ENCODE results near the gene CCL3. TPM values are rescaled to one million over a fixed set of nuclear protein-coding genes. Genes with fewer than 3 reads are reported as not detected.

Gene CCL3
- total and polyA plus RNA-seq, 2 experiments from 2014 or later = not detected

GRCh38 chr17:36106493-36106835, 16.5 kb upstream of the CCL3 start:
- TF ChIP-seq ZNF462 (CRISPR knock-in tag; IDR thresholded peaks at IDR 0.05) (no peak), ETS1 (IDR thresholded peaks at IDR 0.05) (no peak), EZH2phosphoT487 (IDR thresholded peaks at IDR 0.05; ENCODE audit: unreplicated experiment) (no peak), ZNF114 (CRISPR knock-in tag; IDR thresholded peaks at IDR 0.05) (no peak), CREB1 (CRISPR knock-in tag; IDR thresholded peaks at IDR 0.05; ENCODE audit: low read depth) (no peak), POLR2AphosphoS5 (IDR thresholded peaks at IDR 0.05; ENCODE audit: low read depth) (no peak), CTCF (conservative IDR thresholded peaks at IDR 0.05; ENCODE audit: low read depth in 2 of 2) (no peak), REST (IDR thresholded peaks at IDR 0.05; ENCODE audit: unreplicated experiment) (no peak), EZH2 (IDR thresholded peaks at IDR 0.05; ENCODE audit: low read depth, unreplicated experiment) (no peak)
- DNase-seq (ENCODE audit: low spot score) (no peak), ATAC-seq (no peak)
- H3K4me3 Mint-ChIP-seq = no peak overlapping the region
- no peaks in the 10 kb centered on the region for H3F3A ChIP-seq (replicated peaks; ENCODE audit: low read depth)
- no peak overlapping the region for H3K4me2 ChIP-seq
- no peaks in the 10 kb centered on the region for H3K79me2 ChIP-seq (replicated peaks; ENCODE audit: insufficient read depth)
- no peaks in the 10 kb centered on the region for H3K36me3 ChIP-seq (ENCODE audit: insufficient read depth)
- H3K27ac Mint-ChIP-seq = no peak overlapping the region
- H3K4me1 Mint-ChIP-seq = no peaks in the 10 kb centered on the region
- H3K36me3 Mint-ChIP-seq (ENCODE audit: low read depth) = no peaks in the 10 kb centered on the region
- no peaks in the 10 kb centered on the region for H3K4me1 ChIP-seq (ENCODE audit: insufficient read depth)
- no peak overlapping the region for H3K4me3 ChIP-seq
- no peak overlapping the region for H3K27ac ChIP-seq (ENCODE audit: low read depth)
- H3K27me3 ChIP-seq (ENCODE audit: insufficient read depth) = no peaks in the 10 kb centered on the region
- peaks cover 5% of the 10 kb centered on the region; the same call in 2 of the 3 replicates for H3K9me3 Mint-ChIP-seq
- H4K20me1 ChIP-seq (replicated peaks; ENCODE audit: insufficient read depth) = no peaks in the 10 kb centered on the region
- H2AFZ ChIP-seq = no peak overlapping the region
- peaks cover 2% of the 10 kb centered on the region for H3K27me3 Mint-ChIP-seq (ENCODE audit: insufficient read depth, low read depth, poor library complexity)
- H3K9me2 ChIP-seq (ENCODE audit: insufficient read depth) = no peaks in the 10 kb centered on the region
